Endothelial cell (in vitro differentiated cells): ENCODE results near the gene TMEM11. TPM values are rescaled to one million over a fixed set of nuclear protein-coding genes. Genes with fewer than 3 reads are reported as not detected.

Experiments used
- DNase-seq: peaks from one replicate; pipeline ENCODE4 v3.0.0; 2021; ENCODE audit warnings: low spot score
- H3K27ac Mint-ChIP-seq: one replicate; pipeline ENCODE4 v1.8.0; 2021; ENCODE audit warnings: mixed read lengths, inconsistent platforms; ENCODE audit not compliant: unreplicated experiment
- H3K27me3 Mint-ChIP-seq: one replicate; pipeline ENCODE4 v1.8.0; 2021; ENCODE audit warnings: mild to moderate bottlenecking, moderate library complexity, mixed read lengths, inconsistent platforms; ENCODE audit not compliant: unreplicated experiment
- H3K36me3 Mint-ChIP-seq: one replicate; pipeline ENCODE4 v1.8.0; 2021; ENCODE audit warnings: mild to moderate bottlenecking, low read depth, mixed read lengths, inconsistent platforms; ENCODE audit not compliant: unreplicated experiment
- H3K4me1 Mint-ChIP-seq: one replicate; pipeline ENCODE4 v1.8.0; 2021; ENCODE audit warnings: mild to moderate bottlenecking, mixed read lengths, inconsistent platforms; ENCODE audit not compliant: unreplicated experiment
- H3K4me3 Mint-ChIP-seq: one replicate; pipeline ENCODE4 v1.8.0; 2021; ENCODE audit warnings: mild to moderate bottlenecking, mixed read lengths, inconsistent platforms; ENCODE audit not compliant: unreplicated experiment
- H3K9me3 Mint-ChIP-seq: one replicate; pipeline ENCODE4 v1.8.0; 2021; ENCODE audit warnings: mixed read lengths, inconsistent platforms; ENCODE audit not compliant: unreplicated experiment
- CTCF ChIP-seq: fragments of 200-600 bp; sonication (generic); IDR thresholded peaks from one replicate; pipeline ENCODE4 v1.5.0; 2021; ENCODE audit warnings: antibody characterized with exemption; ENCODE audit not compliant: unreplicated experiment
- total RNA-seq: library from RNA; stranded (reverse); fragmentation: NEBNext Ultra II Directional; extraction: Animal tissue kit (Norgen Biotek cat#: 25700); gene quantifications from one replicate; pipeline ENCODE4 v1.2.1, GENCODE V29; 2021; ENCODE audit not compliant: unreplicated experiment

The TMEM11 gene
- total RNA-seq, 1 donor from 2014 or later: 36.9 TPM

DNA sequence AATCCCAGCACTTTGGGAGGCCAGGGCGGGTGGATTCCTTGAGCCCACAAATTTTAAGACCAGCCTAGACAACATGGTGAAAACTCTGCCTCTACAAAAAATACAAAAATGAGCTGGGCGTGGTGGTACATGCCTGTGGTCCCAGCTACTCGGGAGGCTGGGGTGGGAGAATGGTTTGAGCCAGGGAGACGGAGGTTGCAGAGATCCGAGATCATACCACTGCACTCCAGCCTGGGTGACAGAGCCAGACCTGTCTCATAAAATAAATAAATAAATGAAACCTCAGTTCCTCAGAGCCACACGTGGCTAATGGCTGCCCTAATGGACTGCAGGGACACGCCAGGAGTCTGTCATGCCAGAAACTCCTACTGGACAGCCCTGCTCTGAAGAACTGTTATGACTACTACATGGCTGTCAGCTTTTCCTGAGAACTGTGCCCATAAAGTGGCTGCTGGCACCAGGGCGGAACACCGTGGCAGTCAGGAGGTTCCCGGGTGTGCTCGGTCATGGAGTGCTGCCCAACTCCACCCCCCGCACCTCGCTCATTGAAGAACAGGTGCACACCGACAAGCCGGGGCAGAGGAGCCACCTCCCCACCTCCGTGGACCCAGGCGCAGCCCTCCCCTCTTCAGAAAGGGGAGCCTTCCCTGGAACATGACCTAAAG, 4.3 kb downstream of the TMEM11 start:
- DNase-seq: no peak
- peaks cover 6% of the 10 kb centered on the region for H3K27me3 Mint-ChIP-seq

DNA sequence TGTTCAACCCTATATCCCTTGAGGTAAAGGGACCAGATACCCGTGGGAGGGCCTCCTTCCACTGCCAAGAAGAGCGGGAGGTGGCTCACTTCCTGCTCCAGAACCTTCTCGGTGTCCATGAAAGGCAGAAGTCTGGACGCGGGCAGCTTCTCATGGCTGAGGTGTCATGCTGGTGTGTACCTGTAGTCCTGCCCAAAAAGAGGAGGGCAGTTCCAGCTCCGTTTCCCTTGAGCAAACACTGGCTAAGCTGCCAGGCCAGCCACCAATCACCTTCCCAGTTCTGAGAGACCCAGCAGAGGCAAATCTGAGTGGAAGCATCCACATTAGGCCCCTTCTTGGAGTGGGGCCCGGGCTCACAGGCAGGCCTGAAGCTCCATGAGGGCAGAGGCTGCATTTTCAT, 5.6 kb downstream of the TMEM11 start:
- Mint-ChIP-seq H3K4me1 (peaks cover 44% of the 10 kb centered on the region), H3K4me3 (peak overlapping the region; percentile 51), H3K27me3 (peaks cover 6% of the 10 kb centered on the region), H3K27ac (no peak overlapping the region), H3K9me3 (no peaks in the 10 kb centered on the region), H3K36me3 (peaks cover 26% of the 10 kb centered on the region)
- TF ChIP-seq CTCF: no peak
- DNase-seq: no peak

More for the DNA sequence above, 4.3 kb downstream of the TMEM11 start:
- Mint-ChIP-seq H3K36me3 (peaks cover 27% of the 10 kb centered on the region), H3K27ac (no peak overlapping the region), H3K9me3 (no peaks in the 10 kb centered on the region), H3K4me1 (peaks cover 41% of the 10 kb centered on the region), H3K4me3 (peak overlapping the region; percentile 27)
- no peak for TF ChIP-seq CTCF

DNA sequence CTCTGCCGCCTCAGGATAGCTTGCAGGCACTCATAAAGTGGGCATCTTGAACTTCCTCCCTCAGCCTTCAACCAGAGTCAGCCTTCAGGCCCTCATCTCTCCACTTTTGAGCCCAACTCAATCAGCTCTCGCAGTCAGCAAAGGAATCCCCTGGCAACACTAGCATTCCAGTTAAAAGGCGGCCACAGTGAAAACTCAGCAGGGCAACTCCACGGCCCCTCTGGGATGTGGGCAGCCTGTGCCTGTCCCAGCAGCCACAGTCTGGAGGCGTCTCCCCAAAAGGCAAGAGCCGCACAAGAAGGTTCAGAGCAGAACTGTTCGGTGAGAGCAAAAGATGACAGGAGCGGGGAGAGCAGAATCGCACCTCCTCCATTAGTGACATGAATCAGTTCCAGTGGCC, 9.0 kb downstream of the TMEM11 start:
- Mint-ChIP-seq H3K27ac (no peak overlapping the region), H3K4me1 (peaks cover 32% of the 10 kb centered on the region), H3K4me3 (no peak overlapping the region), H3K36me3 (peaks cover 16% of the 10 kb centered on the region), H3K27me3 (peaks cover 7% of the 10 kb centered on the region), H3K9me3 (no peaks in the 10 kb centered on the region)
- no peak for TF ChIP-seq CTCF
- DNase-seq: no peak

GRCh38 chr17:21202512-21202911, 11.4 kb downstream of the TMEM11 start:
- Mint-ChIP-seq H3K9me3 (no peaks in the 10 kb centered on the region), H3K27ac (no peak overlapping the region), H3K27me3 (peaks cover 12% of the 10 kb centered on the region), H3K4me3 (no peak overlapping the region), H3K36me3 (peaks cover 23% of the 10 kb centered on the region), H3K4me1 (peaks cover 39% of the 10 kb centered on the region)
- DNase-seq: no peak
- no peak for TF ChIP-seq CTCF

- Mint-ChIP-seq H3K27me3 (peaks cover 12% of the 10 kb centered on the region), H3K4me3 (no peak overlapping the region), H3K4me1 (peaks cover 39% of the 10 kb centered on the region), H3K9me3 (no peaks in the 10 kb centered on the region), H3K36me3 (peaks cover 28% of the 10 kb centered on the region), H3K27ac (no peak overlapping the region)
- no peak for DNase-seq
- no peak for TF ChIP-seq CTCF
These were observed 12.1 kb downstream of the TMEM11 start for GRCh38 chr17:21201874-21202273.
